MCF 10A (cell line): Measurements from ENCODE around the gene WNK1. TPM values are rescaled to one million over a fixed set of nuclear protein-coding genes. Genes with fewer than 3 reads are reported as not detected.

Experiments used
- BruUV-seq: library from RNA; stranded (reverse); fragments of 400-500 nt; replicated peaks from 2 replicates; lab custom pipeline; 2021; lab: Mats Ljungman, UMichigan
- CTCF ChIA-PET: fragments of 300-600 bp; sonication (Branson Sonifier 250); formaldehyde crosslinking; extraction: SDS; loops from one replicate; lab custom pipeline; 2021; ENCODE audit warnings: antibody characterized with exemption, inconsistent platforms; lab: Yijun Ruan, JAX
- POLR2A ChIA-PET: fragments of 300-600, 350-650 bp; sonication (Branson Sonifier 250); formaldehyde crosslinking; extraction: SDS; loops from one replicate; lab custom pipeline; 2020; ENCODE audit warnings: antibody characterized with exemption, inconsistent platforms; lab: Yijun Ruan, JAX
- DNase-seq: peaks from one replicate; pipeline ENCODE4 v3.0.0-alpha.2; 2018; ENCODE audit not compliant: unreplicated experiment
- H3K27ac Mint-ChIP-seq: one replicate; pipeline ENCODE4 v1.8.0; 2022; ENCODE audit warnings: mild to moderate bottlenecking, low read depth, mixed read lengths; ENCODE audit not compliant: unreplicated experiment
- H3K27me3 Mint-ChIP-seq: one replicate; pipeline ENCODE4 v1.8.0; 2022; ENCODE audit warnings: mixed read lengths; ENCODE audit not compliant: insufficient read depth, unreplicated experiment
- H3K36me3 Mint-ChIP-seq: one replicate; pipeline ENCODE4 v1.8.0; 2022; ENCODE audit warnings: mild to moderate bottlenecking, moderate library complexity, mixed read lengths; ENCODE audit not compliant: insufficient read depth, unreplicated experiment
- H3K4me1 Mint-ChIP-seq: one replicate; pipeline ENCODE4 v1.8.0; 2022; ENCODE audit warnings: mixed read lengths; ENCODE audit not compliant: insufficient read depth, unreplicated experiment
- H3K4me3 Mint-ChIP-seq: one replicate; pipeline ENCODE4 v1.8.0; 2022; ENCODE audit warnings: mild to moderate bottlenecking, moderate library complexity, mixed read lengths; ENCODE audit not compliant: unreplicated experiment
- H3K9me3 Mint-ChIP-seq: one replicate; pipeline ENCODE4 v1.8.0; 2022; ENCODE audit warnings: mixed read lengths; ENCODE audit not compliant: unreplicated experiment
- CTCF ChIP-seq: fragments of 200-600 bp; IDR thresholded peaks from one replicate; pipeline ENCODE4 v1.8.0; 2022; ENCODE audit warnings: antibody characterized with exemption, mild to moderate bottlenecking; ENCODE audit not compliant: unreplicated experiment
- intact Hi-C: fragments of 100-400 bp; cut with micrococcal nuclease; formaldehyde crosslinking; loops from 2 replicates; pipeline ENCODE4 v1.14.1; 2022
- total RNA-seq: library from RNA; stranded (reverse); gene quantifications from 2 replicates; pipeline ENCODE4 v1.2.3, GENCODE V29; 2022

The WNK1 gene
- total RNA-seq, 1 experiment from 2014 or later = 139 TPM

- DNase-seq = no peak
- H3K27me3 Mint-ChIP-seq = no peaks in the 10 kb centered on the region
- no peak overlapping the region for H3K4me3 Mint-ChIP-seq
- TSS peak; percentile 13 for BruUV-seq
- POLR2A ChIA-PET = interaction anchor here (0.7 to 1.7 kb wide), 3 partner anchors 9 to 15 kb away, joined by 4 to 6 read pairs (median 6); no protein-coding TSS in a partner anchor
- peaks cover 5% of the 10 kb centered on the region for H3K4me1 Mint-ChIP-seq
- intact Hi-C loops = loop anchor here (1.0 kb wide), 1 partner anchor 9 kb away; no protein-coding TSS in a partner anchor
- no peak overlapping the region for H3K27ac Mint-ChIP-seq
- no peak for TF ChIP-seq CTCF
- H3K9me3 Mint-ChIP-seq = no peaks in the 10 kb centered on the region
- CTCF ChIA-PET = interaction anchor here (0.7 to 1.2 kb wide), 2 partner anchors 50 to 324 kb away, joined by 4 read pairs; no protein-coding TSS in a partner anchor
- H3K36me3 Mint-ChIP-seq = peaks cover 25% of the 10 kb centered on the region
These were observed 13.5 kb downstream of the WNK1 start for GRCh38 chr12:765840-766239.

DNA sequence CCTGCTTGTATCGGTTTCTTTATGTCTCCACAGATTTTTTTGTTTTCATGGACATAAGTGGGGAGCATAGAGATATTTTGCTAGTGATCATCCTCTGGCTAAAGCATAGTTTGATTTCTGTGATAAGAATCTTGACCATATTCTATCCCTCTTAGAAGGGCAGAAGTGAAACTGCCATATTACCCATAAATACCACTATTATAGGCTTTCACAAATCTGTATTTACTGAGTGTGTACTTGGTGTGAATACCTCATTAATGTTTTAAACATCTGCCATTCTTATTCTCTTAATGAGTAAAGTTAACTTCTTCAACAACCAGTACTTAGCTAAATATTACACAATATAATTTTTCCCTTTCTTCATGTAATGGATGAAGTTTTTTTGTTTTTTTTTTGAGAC, 16.1 kb downstream of the WNK1 start:
- Mint-ChIP-seq H3K27me3 (no peaks in the 10 kb centered on the region), H3K9me3 (no peaks in the 10 kb centered on the region), H3K27ac (no peak overlapping the region), H3K4me3 (no peak overlapping the region), H3K4me1 (no peaks in the 10 kb centered on the region), H3K36me3 (peaks cover 19% of the 10 kb centered on the region)
- no peak for TF ChIP-seq CTCF
- CTCF ChIA-PET = interaction anchor here (0.6 kb wide), 1 partner anchor 86 kb away, joined by 3 read pairs; no protein-coding TSS in a partner anchor
- no peak for DNase-seq
- BruUV-seq = no TSS peak
- intact Hi-C loops = no loop called here
- POLR2A ChIA-PET = interaction anchor here (0.5 to 2.9 kb wide), 4 partner anchors 9 to 119 kb away, joined by 3 to 15 read pairs (median 3); no protein-coding TSS in a partner anchor

DNA sequence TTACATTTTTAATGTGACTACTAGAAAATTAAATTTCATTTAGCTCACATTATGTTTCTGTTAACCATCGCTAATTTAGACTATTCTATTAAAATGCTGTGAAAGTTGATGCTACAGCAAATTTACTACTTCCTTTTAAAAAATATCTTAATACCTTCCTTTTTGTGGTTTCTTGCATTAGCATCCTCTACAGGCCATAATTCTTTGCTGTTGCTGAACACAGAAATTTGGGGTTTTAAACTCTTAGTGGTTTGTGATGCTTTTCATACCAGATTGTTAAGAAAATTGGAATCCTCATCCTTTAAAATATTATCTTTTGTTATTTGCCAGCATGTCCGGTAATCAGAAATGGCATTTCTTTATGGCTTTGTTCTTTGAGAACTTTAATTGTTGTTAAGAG, 18.1 kb downstream of the WNK1 start:
- TF ChIP-seq CTCF = no peak
- Mint-ChIP-seq H3K36me3 (peaks cover 11% of the 10 kb centered on the region), H3K4me1 (peaks cover 14% of the 10 kb centered on the region), H3K9me3 (no peaks in the 10 kb centered on the region), H3K4me3 (no peak overlapping the region), H3K27me3 (no peaks in the 10 kb centered on the region), H3K27ac (no peak overlapping the region)
- CTCF ChIA-PET = no interaction called here
- intact Hi-C loops = no loop called here
- POLR2A ChIA-PET = interaction anchor here (1.3 to 2.9 kb wide), 4 partner anchors 9 to 16 kb away, joined by 4 to 15 read pairs (median 7); no protein-coding TSS in a partner anchor
- no peak for DNase-seq
- BruUV-seq = no TSS peak

DNA sequence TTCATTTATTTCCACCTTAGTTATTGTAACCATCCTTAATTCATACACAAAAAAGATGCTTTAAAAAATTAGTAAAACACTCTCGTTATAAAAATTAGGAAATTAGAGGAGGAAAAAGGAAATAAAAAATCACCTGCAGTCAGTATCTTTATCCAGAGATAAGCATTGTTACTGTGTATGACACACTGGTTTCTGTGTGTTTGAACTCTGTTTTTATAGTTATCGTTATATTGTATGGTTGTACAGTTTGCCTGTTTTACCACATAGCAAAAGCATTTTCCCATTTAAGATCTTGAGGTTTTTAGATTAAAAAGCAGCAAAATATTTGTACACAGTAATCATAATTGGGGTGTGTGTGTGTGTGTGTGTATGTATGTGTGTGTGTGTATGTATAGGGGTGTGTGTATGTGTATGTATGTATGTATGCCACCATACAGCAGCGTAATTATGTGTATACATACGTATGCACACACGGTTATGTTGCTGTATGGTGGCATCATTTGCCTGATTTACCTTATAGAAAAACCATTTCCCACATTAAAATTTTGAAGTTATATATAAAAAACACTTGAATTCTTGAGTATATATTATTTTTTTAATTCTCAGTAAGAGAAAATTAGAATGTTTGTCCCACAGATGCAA, 19.8 kb downstream of the WNK1 start:
- H3K4me1 Mint-ChIP-seq = peaks cover 21% of the 10 kb centered on the region
- TF ChIP-seq CTCF = no peak

More for the DNA sequence above, 19.8 kb downstream of the WNK1 start:
- Mint-ChIP-seq H3K27ac (no peak overlapping the region), H3K4me3 (no peak overlapping the region), H3K27me3 (no peaks in the 10 kb centered on the region), H3K36me3 (peaks cover 8% of the 10 kb centered on the region), H3K9me3 (peaks cover 7% of the 10 kb centered on the region)
- ChIA-PET POLR2A (interaction anchor here (1.0 to 2.6 kb wide), 5 partner anchors 11 to 32 kb away, joined by 3 to 8 read pairs (median 4); no protein-coding TSS in a partner anchor), CTCF (interaction anchor here (1.4 kb wide), 1 partner anchor 15 kb away, joined by 3 read pairs; no protein-coding TSS in a partner anchor)
- no peak for DNase-seq
- intact Hi-C loops = no loop called here
- BruUV-seq = no TSS peak
